Measurements from ENCODE around the gene PIAS2. TPM values are rescaled to one million over a fixed set of nuclear protein-coding genes. Genes with fewer than 3 reads are reported as not detected.

PIAS2 gene
- total RNA-seq, 4 donors from 2014 or later, result 18.1 to 26.9 (median 25.4) TPM

DNA sequence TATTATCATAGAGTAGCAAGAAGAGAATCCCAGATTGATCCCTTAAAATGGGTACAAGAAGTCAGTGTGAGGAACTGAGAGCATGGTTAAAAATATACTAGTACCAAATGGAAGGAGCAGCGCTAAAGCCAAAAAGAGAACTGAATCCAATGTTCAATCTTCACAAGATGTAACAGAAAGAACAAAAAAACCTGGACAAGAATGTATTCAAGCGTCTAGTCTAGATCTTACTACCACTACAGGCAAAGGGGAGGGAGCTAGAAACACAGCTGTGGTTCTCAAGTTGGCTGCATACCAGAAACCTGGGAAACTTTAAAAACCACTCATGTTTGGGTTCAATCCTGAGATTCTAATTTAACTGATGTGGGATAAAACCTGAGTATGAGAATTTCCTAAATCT, 57.5 kb downstream of the PIAS2 start:
- Histone ChIP-seq H3K4me1 (no peaks in the 10 kb centered on the region), H3K4me3 (no peak overlapping the region), H3K27me3 (no peaks in the 10 kb centered on the region), H3K36me3 (peaks cover 0 to 5% (median under 1%) of the 10 kb centered on the region in 4 donors), H3K9me3 (no peaks in the 10 kb centered on the region), H3K27ac (replicated peaks in 1 of 4) (no peak overlapping the region)
- intact Hi-C loops (cut with DNase I), result loop anchor here (10.0 kb wide), 1 partner anchor 65 kb away; no protein-coding TSS in a partner anchor
- no peak for DNase-seq (ENCODE audit: extremely low spot score)
- 62% methylated on average over 2 of the region's 2 CpGs for whole genome bisulfite sequencing
- TF ChIP-seq POLR2AphosphoS5 (IDR thresholded peaks at IDR 0.05), result no peak
- TF ChIP-seq EP300 (IDR thresholded peaks at IDR 0.05), result no peak
- TF ChIP-seq, protein P1, sequence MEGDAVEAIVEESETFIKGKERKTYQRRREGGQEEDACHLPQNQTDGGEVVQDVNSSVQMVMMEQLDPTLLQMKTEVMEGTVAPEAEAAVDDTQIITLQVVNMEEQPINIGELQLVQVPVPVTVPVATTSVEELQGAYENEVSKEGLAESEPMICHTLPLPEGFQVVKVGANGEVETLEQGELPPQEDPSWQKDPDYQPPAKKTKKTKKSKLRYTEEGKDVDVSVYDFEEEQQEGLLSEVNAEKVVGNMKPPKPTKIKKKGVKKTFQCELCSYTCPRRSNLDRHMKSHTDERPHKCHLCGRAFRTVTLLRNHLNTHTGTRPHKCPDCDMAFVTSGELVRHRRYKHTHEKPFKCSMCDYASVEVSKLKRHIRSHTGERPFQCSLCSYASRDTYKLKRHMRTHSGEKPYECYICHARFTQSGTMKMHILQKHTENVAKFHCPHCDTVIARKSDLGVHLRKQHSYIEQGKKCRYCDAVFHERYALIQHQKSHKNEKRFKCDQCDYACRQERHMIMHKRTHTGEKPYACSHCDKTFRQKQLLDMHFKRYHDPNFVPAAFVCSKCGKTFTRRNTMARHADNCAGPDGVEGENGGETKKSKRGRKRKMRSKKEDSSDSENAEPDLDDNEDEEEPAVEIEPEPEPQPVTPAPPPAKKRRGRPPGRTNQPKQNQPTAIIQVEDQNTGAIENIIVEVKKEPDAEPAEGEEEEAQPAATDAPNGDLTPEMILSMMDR (IDR thresholded peaks at IDR 0.05), result no peak
- no peak for TF ChIP-seq POLR2A (IDR thresholded peaks at IDR 0.05; ENCODE audit: low read depth)

DNA sequence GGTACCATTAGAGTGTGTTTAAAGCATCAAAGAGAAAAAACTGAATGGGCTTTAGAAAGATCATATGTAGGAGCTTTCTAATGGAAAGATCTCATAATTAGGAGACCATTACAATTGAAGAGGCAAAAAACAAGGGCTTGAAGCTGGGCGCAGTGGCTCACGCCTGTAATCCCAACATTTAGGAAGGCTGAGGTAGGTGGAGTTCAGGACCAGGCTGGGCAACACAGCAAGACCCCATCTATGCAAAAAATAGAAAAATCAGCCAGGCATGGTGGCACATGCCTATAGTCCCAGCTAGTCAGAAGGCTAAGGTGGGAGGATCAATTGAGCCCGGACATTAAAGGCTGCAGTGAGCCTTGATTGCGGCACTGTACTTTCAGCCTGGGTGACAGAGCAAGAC, 59.0 kb downstream of the PIAS2 start:
- Histone ChIP-seq H3K36me3 (peaks cover 0 to 16% (median 12%) of the 10 kb centered on the region in 4 donors), H3K27me3 (no peaks in the 10 kb centered on the region), H3K27ac (replicated peaks in 1 of 4) (no peak overlapping the region), H3K4me1 (no peaks in the 10 kb centered on the region), H3K4me3 (no peak overlapping the region), H3K9me3 (no peaks in the 10 kb centered on the region)
- no peak for TF ChIP-seq POLR2AphosphoS5 (IDR thresholded peaks at IDR 0.05)
- TF ChIP-seq, protein P1 (IDR thresholded peaks at IDR 0.05), result no peak
- TF ChIP-seq POLR2A (IDR thresholded peaks at IDR 0.05; ENCODE audit: low read depth), result no peak
- TF ChIP-seq EP300 (IDR thresholded peaks at IDR 0.05), result no peak
- DNase-seq (ENCODE audit: extremely low spot score), result no peak
- 100% methylated on average over 4 of the region's 4 CpGs for whole genome bisulfite sequencing
- intact Hi-C loops (cut with DNase I), result loop anchor here (10.0 kb wide), 1 partner anchor 63 kb away; no protein-coding TSS in a partner anchor

DNA sequence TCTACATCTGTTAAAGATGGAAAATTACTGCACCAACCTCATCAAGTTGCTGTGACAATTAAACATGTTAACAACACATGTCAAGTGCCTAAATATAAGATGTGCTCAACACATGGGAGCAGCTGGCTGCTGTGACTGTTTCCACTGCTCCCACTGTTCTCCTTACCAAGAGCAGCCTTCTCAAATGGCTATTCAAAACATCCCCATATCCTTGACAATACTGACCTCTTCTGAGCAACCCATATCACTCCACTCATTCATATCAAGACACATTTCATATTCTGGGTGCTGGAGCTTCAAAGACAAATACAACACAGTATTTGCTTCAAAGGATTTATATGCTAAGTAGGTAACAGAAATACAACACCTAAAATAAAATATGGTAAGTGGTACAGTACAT, 60.3 kb downstream of the PIAS2 start:
- Histone ChIP-seq H3K4me1 (no peaks in the 10 kb centered on the region), H3K27ac (replicated peaks in 1 of 4) (no peak overlapping the region), H3K9me3 (no peaks in the 10 kb centered on the region), H3K27me3 (no peaks in the 10 kb centered on the region), H3K36me3 (peaks cover 0 to 30% (median 19%) of the 10 kb centered on the region in 4 donors), H3K4me3 (no peak overlapping the region)
- intact Hi-C loops (cut with DNase I), result loop anchor here (10.0 kb wide), 1 partner anchor 62 kb away; no protein-coding TSS in a partner anchor
- no peak for DNase-seq (ENCODE audit: extremely low spot score)
- no peak for TF ChIP-seq POLR2AphosphoS5 (IDR thresholded peaks at IDR 0.05)
- TF ChIP-seq, protein P1 (IDR thresholded peaks at IDR 0.05), result no peak
- no peak for TF ChIP-seq POLR2A (IDR thresholded peaks at IDR 0.05; ENCODE audit: low read depth)
- TF ChIP-seq EP300 (IDR thresholded peaks at IDR 0.05), result no peak

- Histone ChIP-seq H3K4me1 (peaks cover 0 to 3% (median 0%) of the 10 kb centered on the region in 4 donors), H3K36me3 (peaks cover 0 to 21% (median 12%) of the 10 kb centered on the region in 4 donors), H3K9me3 (no peaks in the 10 kb centered on the region), H3K4me3 (no peak overlapping the region), H3K27me3 (no peaks in the 10 kb centered on the region), H3K27ac (replicated peaks in 1 of 4) (no peak overlapping the region)
- TF ChIP-seq POLR2AphosphoS5 (IDR thresholded peaks at IDR 0.05) (no peak), EP300 (IDR thresholded peaks at IDR 0.05) (no peak), POLR2A (IDR thresholded peaks at IDR 0.05; ENCODE audit: low read depth) (no peak)
- TF ChIP-seq, protein P1 (IDR thresholded peaks at IDR 0.05), result no peak
- intact Hi-C loops (cut with DNase I), result no loop called here
- no peak for DNase-seq (ENCODE audit: extremely low spot score)
Observed at GRCh38 chr18:46849007-46849406, 68.3 kb downstream of the PIAS2 start.

DNA sequence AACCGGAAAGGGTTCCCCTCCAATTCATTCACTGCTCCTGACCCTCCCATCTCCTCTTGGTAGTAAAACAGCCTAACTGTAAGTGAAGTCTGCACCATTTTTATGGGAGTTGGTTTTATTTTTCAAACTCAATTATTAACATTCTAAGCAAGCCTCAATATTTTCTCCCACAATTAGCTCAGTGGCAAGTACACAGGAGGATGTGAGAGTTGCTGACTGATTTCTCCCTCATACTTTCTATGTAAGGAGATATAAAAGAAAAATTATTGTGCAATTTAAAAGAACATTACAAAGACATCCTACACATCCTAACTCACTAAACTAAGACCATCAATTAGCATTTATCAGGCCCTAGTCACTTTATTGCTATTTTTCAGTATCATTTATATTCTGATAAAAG, 73.9 kb downstream of the PIAS2 start:
- TF ChIP-seq POLR2AphosphoS5 (IDR thresholded peaks at IDR 0.05) (no peak), EP300 (IDR thresholded peaks at IDR 0.05) (no peak), POLR2A (IDR thresholded peaks at IDR 0.05; ENCODE audit: low read depth) (no peak)
- TF ChIP-seq, protein P1 (IDR thresholded peaks at IDR 0.05), result no peak
- Histone ChIP-seq H3K27ac (replicated peaks in 1 of 4) (no peak overlapping the region), H3K36me3 (peaks cover 0 to 5% (median 0%) of the 10 kb centered on the region in 4 donors), H3K27me3 (no peaks in the 10 kb centered on the region), H3K4me1 (peaks cover 0 to 3% (median 0%) of the 10 kb centered on the region in 4 donors), H3K4me3 (no peak overlapping the region), H3K9me3 (no peaks in the 10 kb centered on the region)
- intact Hi-C loops (cut with DNase I), result no loop called here
- 100% methylated on average over 1 of the region's 1 CpG for WGBS
- no peak for DNase-seq (ENCODE audit: extremely low spot score)
